ENCODE results near the gene SLC16A2.

DNA sequence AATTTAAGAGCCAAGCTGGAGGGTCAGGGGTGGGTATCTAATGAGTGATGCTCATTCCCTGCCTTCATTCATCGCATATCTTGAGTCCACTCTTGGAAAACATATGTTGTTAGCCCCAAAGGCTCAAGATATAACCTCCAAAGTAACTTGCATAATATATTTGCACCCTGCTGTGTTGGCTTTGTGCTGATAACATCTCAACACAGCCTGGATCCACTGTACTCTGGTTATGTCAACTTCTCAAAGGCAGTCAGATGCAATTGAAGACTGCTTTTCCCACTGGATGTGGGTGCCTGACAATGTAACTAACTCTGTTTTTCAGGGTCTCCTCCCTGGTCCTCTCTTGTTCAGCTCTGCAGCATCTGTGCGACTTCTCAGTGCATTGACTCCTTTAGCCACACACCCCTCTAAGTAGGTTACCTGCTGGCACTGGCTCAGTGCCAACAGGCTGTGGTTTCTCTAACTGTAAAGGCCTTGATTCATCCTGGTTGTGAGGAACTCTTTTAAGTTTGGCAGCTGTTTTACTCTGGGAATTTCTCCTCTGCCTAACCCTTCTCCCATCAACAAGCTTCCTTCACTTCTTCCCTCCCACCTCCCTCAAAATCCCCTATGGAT, 28.1 kb downstream of the SLC16A2 start:
- TF ChIP-seq, protein P1, sequence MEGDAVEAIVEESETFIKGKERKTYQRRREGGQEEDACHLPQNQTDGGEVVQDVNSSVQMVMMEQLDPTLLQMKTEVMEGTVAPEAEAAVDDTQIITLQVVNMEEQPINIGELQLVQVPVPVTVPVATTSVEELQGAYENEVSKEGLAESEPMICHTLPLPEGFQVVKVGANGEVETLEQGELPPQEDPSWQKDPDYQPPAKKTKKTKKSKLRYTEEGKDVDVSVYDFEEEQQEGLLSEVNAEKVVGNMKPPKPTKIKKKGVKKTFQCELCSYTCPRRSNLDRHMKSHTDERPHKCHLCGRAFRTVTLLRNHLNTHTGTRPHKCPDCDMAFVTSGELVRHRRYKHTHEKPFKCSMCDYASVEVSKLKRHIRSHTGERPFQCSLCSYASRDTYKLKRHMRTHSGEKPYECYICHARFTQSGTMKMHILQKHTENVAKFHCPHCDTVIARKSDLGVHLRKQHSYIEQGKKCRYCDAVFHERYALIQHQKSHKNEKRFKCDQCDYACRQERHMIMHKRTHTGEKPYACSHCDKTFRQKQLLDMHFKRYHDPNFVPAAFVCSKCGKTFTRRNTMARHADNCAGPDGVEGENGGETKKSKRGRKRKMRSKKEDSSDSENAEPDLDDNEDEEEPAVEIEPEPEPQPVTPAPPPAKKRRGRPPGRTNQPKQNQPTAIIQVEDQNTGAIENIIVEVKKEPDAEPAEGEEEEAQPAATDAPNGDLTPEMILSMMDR (IDR thresholded peaks at IDR 0.05), result no peak
- TF ChIP-seq POLR2A (IDR thresholded peaks at IDR 0.05) (no peak), EP300 (IDR thresholded peaks at IDR 0.05) (no peak)

Measured in ovary (tissue), 3 donors.